ENCODE data around the gene TIAM2.
A peak's percentile ranks its signal among the peaks of the same experiment; 100 is the strongest.
"Not testable (repeated sequence)": the region's sequence is repeated elsewhere in the genome, so short reads cannot be mapped to it uniquely, and the experiment has no call there.

Gene TIAM2

DNA sequence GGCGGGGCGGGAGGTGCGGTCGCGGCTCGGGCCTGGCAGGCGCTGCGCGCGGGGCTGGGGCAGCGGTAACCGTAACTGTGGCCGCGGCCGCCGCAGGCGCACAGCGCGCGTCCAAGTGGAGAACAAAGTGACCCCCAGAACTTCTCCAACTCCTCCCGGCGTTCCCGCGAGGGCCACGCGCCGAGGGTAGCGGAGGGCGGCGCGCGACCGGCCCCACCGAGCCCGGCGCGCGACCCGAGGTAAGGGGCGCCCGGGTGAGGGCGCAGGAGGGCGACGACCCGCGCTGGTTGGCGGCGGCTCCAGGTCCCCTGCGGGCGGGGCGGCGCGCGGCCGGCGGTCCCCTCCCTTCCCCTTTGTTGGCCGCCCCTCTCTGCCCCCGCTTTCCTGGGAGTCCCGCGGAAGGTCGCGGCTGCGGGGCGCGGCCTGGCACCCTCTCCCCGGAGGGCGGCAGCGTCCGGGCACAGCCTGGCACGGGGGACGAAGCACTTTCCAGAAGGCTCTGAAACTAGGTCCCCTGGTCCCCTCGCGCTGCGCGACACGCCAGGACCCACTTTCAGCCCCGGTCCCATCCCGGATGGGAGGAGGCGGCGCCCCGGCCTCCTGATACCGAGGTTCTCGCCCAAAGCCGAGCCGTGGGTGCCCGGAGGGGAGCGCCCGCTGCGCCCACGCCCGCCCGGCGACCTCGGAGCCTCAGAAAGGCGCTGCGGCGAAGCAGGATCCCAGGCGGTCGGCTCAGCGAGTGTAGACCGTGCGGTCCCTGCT, at the start of gene TIAM2:
Gene TIAM2, plus strand, starts transcription at position 62 of the 762 bp plus-strand sequence. CDS start 133,909 bp downstream, outside the sequence.
- peak; percentile 40 for DNase-seq

DNA sequence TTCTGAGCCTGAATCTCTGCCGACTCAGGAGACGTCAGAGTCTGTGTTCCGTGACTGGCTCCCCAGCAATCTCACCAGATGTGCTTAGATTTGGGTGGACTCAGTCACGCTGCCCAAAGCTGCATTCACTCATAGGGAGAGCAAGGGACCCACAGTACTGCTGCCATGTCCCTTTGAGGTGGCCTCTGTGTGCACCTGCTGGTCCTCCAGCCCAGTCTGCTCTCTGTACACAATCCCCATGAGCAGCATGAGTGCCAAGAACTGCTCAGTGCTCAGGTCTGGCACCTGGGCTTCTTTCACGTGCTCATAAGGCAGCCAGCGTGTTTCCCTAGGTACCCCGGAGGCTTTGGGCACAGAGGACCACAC, 44.2 kb upstream of the TIAM2 start:
- DNase-seq = no peak

DNA sequence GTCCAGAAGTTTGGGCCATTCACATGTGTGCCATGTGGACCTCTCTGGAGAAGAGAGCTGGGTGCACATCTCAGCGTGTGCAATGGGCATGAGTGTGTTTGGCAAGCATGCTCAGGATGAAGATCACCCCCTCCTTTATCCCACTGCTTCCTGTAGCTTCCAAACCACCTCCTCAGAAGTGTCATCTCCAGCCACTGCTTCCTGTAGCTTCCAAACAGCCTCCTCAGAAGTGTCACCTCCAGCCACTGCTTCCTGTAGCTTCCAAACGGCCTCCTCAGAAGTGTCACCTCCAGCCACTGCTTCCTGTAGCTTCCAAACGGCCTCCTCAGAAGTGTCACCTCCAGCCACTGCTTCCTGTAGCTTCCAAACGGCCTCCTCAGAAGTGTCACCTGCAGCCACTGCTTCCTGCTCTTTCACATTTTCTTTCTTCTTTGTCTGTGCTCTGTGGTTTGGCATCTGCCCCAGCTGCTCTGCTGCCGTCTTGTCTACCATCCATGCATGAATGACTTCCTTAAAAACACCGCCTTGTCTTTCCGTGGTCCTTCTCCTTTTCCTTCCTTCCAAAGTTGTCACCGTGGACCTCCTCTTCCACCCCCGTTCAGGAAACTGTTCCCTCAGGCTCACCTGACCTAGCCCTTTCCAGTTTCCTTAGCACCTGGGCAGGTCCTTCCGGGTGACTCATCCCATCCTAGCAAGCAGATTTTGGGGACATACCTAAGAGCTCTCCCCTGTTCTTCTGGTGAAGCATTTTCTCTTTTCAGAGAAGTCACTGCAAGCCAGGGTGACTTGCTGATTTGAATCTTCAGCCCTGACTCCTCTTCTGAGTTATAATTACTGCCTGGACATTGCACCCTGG, 43.5 kb upstream of the TIAM2 start:
- DNase-seq = peak; percentile 76

DNA sequence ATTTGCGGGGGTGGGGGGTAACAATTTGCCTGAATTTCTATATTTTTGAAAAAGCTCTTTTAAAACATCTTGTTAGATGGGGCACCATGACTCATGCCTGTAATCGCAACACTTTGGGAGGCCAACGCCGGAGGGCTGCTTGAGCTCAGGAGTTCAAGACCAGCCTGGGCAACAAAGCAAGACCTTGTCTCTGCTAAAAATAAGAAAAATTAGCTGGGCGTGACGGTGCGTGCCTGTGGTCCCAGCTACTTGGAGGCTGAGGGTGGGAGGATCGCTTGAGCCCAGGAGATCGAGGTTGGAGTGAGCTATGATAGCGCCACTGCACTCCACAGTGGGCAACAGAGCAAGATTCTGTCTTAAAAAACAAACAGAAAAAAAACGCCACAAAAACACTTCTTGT, 41.5 kb upstream of the TIAM2 start:
- no peak for DNase-seq

DNA sequence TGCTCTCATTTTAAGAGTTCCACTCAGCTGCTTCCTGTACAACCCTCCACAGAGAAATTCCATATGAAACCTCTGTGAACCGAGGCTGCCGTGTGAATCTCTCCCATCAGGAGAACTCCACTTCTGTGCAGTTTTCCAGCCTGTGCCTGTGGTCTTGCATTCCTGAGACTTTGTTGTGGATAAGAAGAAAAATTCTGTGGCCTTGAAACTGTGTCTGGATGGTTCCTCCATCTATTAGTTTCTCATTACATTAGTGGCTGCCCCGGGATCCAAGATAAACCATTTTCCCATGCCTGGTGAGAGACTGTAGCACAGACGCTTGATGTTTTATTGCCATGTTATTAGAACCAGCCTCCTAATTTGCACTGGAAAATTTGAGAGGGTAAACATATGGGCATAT, 40.8 kb upstream of the TIAM2 start:
- no peak for DNase-seq

DNA sequence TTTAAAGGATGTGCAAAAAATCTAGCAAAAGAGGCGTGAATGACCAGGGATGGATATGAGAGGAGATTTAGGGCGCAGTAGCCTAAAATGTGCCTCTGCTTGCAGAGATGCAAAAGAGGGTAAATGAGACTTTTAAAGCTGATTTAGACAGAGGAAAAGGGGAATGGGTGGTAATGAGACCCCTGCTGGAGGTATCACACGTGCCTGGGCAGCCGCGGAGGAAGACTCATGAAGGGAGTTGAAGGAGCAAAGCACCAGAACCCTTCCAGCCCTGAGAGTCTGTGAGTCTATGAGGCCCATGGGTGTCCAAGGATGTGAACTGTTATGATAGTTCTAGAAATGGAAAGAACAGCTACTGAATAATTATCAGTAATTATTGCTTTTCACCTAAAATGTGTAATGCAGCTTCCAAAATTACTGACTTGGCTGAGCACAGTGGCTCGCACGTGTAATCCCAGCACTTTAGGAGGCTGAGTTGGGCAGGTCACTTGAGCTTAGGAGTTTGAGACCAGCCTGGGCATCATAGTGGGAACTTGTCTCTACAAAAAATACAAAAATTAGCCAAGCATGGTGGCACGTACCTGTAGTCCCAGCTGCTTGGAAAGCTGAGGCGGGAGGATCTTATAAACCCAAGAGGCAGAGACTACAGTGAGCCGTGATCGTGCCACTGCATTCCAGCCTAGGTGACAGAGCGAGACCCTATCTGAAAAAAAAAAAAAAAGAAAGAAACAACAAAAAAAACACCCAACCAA, 38.2 kb upstream of the TIAM2 start:
- no peak for DNase-seq

DNA sequence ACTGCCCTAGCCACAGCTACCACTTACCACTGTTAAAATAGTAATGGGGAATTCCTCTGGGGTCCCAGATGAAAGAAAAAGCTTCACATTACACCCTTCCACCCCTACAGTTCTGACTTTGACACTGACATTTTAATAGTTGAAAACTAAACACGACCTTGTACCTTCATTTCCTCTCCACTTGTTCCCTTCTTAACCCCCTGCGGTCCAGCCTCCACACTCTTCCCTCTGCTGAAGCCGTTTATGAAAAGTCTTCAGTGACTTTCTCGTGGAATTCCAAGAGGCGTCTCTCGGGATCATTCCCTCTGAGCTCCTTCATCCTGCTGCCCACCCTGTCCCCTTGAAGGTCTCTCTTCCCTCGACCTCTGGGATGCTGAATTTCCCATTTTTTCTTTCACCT, 36.6 kb upstream of the TIAM2 start:
- DNase-seq = no peak

DNA sequence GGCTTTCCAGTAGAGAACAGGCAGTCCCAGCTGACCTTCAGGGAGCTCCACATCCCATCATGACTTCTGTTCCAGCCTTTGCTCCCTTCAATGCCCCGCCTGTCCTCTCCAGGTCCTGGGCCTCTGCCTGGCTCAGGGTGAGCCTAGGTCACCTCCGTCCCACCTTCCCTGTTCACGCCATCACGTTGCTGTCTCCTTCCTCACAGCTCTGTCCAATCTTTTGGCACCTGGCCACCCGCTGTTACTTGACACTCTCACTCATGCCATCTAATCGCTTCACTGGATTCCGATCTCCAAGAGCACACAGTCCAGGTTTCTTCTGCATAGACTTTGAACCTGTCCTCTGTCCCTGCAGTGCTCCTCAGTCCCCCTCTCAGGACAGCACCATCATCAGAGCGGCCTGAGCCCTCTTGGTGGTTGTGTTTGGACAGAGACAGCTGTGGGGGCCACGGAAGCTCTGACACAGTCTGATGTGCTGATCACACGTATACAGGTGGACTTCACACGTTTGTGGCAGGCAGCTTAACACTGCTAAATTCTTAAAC, 34.7 kb upstream of the TIAM2 start:
- no peak for DNase-seq

DNA sequence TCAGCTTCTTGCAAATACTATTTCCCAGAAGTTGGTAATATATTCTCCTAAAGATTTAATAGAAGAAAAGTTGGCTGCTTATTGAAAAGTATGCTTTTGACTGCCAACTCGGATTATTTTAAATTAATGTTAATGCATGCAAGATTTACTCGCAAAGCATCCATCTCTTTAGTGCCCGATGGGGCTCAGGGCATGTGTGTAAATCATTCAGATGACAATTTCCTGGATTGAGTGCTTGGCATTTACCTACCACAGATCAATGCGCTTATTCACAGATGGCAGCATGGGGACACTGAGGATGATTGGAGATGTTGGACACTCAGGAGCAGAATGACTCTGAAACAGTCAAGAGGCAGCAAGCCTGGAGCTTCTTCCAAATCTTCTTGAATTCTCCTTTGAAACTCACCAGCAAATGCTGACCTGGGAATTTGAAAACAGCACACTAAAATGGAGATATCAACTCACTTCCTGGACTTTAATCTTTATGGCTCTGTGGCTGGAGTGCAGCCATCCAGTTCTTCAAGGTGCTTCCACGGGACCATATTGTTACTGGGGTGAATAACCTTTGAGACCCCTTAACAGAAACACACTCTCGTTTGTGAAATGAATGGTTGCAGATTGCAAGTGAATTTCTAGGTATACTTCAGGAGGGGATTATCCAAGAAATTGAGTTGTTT, 34.1 kb upstream of the TIAM2 start:
- no peak for DNase-seq

DNA sequence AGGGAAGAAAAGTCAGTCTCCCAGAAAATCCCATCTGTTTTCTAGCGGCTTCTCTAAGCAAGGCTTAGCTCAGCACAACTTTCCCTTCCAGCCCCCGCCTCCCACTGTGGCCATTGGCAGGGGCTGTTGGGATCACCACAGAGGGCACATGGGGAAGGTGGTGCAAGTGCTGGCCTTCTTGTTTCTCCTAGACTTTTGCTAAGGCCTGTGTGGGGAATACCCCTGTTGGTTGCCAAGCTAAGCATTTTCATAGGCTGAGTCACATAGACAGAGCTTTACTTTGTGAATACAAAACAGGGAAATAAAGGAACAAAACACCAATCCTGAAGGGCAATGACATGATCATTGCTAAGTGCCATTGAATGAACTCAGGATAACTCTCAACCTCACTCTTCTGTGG, 32.4 kb upstream of the TIAM2 start:
- DNase-seq = no peak

DNA sequence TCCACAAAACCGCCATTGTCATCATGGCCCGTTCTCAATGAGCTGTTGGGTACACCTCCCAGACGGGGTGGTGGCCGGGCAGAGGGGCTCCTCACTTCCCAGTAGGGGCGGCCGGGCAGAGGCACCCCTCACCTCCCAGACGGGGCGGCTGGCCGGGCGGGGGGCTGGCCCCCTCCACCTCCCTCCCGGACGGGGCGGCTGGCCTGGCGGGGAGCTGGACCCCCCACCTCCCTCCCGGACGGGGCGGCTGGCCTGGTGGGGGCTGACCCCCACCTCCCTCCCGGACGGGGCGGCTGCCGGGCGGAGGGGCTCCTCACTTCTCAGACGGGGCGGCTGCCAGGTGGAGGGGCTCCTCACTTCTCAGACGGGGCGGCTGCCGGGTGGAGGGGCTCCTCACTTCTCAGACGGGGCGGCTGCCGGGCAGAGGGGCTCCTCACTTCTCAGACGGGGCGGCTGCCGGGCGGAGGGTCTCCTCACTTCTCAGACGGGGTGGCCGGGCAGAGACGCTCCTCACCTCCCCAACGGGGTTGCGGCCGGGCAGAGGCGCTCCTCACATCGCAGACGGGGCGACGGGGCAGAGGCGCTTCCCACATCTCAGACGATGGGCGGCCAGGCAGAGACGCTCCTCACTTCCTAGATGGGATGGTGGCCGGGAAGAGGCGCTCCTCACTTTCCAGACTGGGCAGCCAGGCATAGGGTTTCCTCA, 28.9 kb upstream of the TIAM2 start:
- not testable (repeated sequence) for DNase-seq

DNA sequence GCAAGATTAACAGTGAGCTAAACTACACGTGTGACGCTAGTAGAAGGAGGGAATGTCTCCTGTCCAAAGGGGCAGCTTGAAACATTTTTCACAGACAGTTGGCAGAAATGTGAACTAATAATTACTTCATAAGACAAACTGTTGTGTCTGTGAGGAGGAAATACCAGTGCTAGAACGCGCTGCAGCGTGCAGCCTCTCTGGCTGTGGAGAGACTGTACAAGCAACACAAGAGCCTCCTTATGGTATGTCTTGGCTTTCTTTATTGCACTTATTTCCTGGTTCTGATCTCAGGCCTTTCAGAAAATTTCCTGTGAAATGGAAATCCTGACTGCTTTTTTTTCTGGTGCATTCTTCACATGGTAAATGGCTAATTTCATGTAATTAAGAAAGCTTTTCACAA, 25.3 kb upstream of the TIAM2 start:
- no peak for DNase-seq

DNA sequence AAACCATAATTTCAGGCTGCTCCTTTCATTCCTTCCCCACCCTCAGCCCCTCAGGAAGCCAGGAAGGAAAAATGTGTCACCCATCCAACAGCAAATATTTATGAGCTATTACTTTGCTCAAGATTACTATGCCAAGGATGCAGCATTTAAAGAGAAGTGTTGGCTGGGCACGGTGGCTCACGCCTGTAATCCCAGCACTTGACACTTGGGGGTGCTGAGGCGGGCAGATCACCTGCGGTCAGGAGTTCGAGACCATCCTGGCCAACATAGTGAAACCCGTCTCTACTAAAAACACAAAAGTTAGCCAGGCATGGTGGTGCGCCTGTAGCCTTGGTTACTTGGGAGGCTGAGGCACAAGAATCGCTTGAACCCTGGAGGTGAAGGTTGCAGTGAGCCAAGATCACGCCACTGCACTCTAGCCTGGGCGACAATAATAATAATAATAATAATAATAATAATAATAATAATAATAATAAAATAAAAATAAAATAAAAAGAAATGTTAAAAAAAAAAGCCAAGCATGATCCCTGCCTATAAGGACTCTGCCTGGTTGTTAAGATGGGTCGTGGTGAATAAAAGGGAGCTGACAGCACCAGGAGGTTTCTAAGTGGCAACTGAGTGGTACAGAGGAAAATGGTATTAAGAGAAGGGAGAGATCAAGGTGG, 20.5 kb upstream of the TIAM2 start:
- DNase-seq = no peak

DNA sequence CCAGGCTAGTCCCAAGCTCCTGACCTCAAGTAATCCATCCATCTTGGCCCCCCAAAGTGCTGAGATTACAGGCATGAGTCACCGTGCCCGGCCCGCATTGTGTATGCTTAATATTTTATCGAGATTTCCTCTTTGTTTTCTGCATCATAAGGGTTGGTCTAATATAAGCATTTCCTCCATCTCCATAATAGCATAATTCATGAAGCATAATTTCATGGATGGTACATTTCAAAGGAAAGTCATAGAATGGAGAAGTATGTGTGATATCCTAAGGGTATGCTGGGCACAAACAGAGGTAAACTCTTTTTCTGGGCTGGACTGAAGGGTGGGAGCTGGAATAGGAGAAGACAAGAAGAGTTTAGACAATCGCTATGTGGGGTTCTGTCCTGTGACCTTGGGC, 17.5 kb upstream of the TIAM2 start:
- DNase-seq = no peak

DNA sequence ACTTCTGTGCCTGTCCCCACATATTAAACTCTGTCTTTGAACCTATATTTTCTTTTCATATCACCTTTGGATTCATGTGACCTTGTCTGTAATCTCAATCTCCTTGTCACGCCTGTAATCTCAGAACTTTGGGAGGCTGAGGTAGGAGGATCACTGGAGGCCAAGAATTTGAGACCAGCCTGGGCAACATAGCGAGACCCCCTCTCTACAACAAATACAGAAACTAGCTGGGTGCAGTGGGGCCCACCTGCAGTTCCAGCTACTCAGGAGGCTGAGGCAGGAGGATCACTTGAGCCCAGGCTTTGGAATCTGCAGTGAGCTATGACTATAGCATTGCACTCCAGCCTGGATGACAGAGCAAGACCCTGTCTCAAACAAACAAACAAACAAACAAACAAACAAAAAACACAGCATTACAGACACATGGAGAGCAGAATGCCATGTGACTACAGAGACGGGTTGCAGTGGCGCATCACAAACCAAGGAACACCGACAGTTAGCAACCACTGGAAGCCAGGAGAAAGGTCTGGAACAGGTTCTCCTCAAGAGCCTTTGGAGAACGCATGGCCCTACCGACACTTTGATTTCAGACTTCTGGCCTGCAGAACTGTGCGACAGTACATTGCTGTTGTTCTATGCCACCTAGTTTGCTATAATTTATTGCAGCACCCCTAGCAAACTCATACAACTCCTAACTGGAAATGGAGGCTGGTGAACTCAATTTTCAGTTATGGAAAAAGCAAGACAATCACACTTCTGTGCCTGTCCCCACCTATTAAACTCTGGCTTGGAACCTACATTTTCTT, 14.6 kb upstream of the TIAM2 start:
- DNase-seq = no peak

DNA sequence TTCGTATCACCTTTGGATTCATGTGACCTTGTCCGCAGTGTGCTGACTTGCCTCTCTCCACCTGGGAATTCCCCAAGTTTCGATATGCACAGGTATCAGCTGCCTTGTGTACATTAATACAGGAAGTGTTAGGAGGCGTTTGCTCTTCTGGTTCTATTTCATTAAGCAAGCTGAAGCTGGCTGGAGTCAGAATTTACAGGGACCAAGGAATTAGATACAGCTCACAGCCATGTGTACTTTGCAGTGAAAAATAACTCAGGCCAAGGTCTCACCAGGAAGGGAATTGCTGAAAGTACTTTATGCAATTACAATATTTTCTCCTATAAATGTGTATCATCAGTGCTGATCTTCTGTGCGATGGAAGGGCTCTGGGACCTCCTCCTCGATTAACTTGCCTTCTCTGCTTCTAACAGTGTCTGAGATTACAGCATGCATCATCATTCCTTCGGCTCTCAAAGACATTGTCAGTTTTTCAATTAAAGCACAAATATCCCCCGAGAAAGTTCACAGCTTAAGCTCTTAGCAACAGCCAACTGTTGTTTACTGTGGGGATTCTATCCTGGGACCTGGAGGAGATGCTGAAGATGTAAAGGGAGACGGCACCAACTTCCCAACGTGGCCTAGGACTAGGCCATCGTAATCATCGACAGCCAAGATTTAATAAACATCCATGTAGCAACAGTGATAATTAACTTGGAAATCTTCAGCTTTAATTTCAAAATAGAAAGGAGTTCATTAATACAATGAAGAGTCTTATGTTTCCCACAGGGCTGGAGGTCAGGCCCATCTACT, 13.8 kb upstream of the TIAM2 start:
- no peak for DNase-seq

DNA sequence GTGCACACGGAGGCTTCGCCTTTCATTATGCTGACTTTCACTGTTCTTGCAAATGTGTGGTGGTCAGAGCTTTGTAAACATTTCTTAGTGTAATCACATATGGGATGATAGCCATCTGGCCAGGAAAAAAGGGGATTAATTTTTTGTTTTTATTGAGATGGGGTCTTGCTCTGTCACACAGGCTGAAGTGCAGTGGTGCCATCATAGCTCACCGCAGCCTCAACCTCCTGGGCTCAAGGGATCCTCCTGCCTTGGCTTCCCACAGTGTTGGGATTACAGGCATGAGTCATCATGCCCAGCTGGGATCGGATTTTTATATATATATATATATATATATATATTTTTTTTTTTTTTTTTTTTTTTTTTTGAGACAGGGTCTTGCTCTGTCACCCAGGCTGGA, 11.0 kb upstream of the TIAM2 start:
- DNase-seq = no peak

DNA sequence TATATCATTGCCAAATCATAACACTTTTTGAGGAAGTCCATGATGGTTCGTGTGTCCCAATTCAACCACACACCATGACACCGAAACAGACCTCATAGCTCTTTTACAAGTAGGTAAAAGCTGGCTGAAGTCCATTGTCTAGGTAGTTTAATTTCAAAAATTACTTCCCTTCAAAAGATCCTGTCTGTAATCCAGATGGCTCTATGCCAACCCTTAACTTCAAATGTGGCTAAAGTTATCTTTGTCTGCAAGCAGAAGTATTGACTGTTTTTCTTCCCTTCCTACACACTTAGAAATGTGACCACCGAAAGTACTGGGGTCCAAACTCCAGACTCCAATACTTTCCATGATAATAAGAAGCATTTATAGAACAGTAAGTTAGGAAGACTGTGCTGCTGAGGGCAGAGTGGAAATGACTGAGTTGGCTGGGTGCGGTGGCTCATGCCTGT, 8.3 kb upstream of the TIAM2 start:
- DNase-seq = peak; percentile 78

DNA sequence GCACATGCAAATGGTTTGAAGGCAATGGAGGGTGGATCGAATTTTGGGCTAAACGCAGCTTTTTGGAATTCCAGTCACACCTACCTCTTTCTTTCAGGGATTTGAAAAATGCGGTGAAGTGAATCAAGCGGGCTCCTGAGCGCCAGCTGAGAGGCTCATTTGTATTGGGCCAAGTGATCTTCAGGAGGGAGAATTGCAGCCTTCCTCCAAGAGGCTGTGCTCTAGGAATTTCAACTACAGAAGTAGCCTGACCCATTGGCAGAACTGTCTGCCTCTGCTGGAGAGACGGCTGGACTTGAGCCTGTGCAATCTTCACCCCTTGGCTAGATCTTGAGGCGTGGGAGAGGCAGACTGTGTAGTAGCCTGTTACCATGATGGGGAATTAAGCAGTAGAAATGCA, 5.7 kb upstream of the TIAM2 start:
- no peak for DNase-seq

DNA sequence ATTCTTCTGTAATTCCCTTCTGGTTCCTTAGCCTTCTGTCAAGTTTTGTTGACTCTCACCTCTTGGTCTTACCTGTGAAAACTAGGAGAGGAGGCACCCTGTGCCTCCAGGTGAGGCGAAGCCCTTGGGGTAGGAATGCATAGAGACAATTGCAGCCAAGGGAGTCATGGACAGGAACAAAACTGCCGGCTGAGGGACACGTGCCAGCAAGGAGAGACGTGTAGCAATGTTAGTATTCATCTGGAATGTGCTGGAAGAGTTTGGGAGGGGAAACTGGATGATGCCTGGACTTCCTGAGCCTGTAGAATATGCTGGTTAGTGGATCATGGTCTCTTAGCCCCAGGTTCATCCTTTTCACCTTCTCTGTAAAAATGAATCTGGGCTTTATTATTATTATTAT, 3.9 kb upstream of the TIAM2 start:
- no peak for DNase-seq
